Mononuclear cell (primary cell): ENCODE results near the gene ACTN1. TPM values are rescaled to one million over a fixed set of nuclear protein-coding genes. Genes with fewer than 3 reads are reported as not detected.
"Not testable (repeated sequence)": the region's sequence is repeated elsewhere in the genome, so short reads cannot be mapped to it uniquely, and the experiment has no call there.

Experiments
- H3K27me3 ChIP-seq: 2 replicates; pipeline ENCODE4 v1.6.0; 2011; ENCODE audit warnings: low read length, control low read depth; ENCODE audit not compliant: insufficient read depth
- H3K4me1 ChIP-seq: 2 replicates; pipeline ENCODE4 v1.5.1; 2011; ENCODE audit warnings: mild to moderate bottlenecking, low read length, control low read depth; ENCODE audit not compliant: insufficient read depth
- H3K4me3 ChIP-seq: 2 replicates; pipeline ENCODE4 v1.5.1; 2011; ENCODE audit warnings: mild to moderate bottlenecking, low read length, moderate library complexity
- H3K9me3 ChIP-seq: 2 replicates; pipeline ENCODE4 v1.5.1; 2011; ENCODE audit warnings: low read depth, mild to moderate bottlenecking, control low read depth, low read length
- total RNA-seq: library from RNA; depleted of rRNA; stranded (reverse); fragments of >200 nt; gene quantifications from one replicate; pipeline ENCODE4 v1.2.3, GENCODE V29; 2012

ACTN1 gene
- total RNA-seq, 1 donor = 80.8 TPM

- Histone ChIP-seq H3K4me1 (no peaks in the 10 kb centered on the region), H3K4me3 (no peak overlapping the region), H3K9me3 (no peaks in the 10 kb centered on the region), H3K27me3 (no peaks in the 10 kb centered on the region)
These were observed 121.5 kb downstream of the ACTN1 start for GRCh38 chr14:68857516-68858070.

DNA sequence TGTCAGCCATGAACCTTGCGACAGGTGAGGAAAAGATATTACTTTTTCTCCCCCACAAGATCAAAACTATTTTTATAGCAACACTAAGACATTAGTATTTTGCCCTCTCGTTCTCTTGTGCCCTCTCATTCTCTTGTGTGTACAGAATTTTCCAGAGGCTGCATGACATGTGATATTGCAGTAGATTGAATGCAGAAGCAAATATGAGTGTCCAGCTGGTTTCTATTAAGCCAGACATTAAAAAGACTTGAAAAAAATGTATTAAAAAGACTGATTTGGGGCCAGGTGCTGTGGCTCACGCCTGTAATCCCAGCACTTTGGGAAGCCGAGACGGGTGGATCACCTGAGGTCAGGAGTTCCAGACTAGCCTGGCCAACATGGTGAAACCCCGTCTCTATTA lies 122.5 kb downstream of the ACTN1 start:
- H3K4me1 ChIP-seq = no peaks in the 10 kb centered on the region
- H3K4me3 ChIP-seq = no peak overlapping the region
- H3K9me3 ChIP-seq = no peaks in the 10 kb centered on the region

GRCh38 chr14:68854421-68854820 lies 124.7 kb downstream of the ACTN1 start:
- no peaks in the 10 kb centered on the region for H3K4me1 ChIP-seq
- H3K27me3 ChIP-seq = no peaks in the 10 kb centered on the region
- no peak overlapping the region for H3K4me3 ChIP-seq
- no peaks in the 10 kb centered on the region for H3K9me3 ChIP-seq

More for the DNA sequence above, 122.5 kb downstream of the ACTN1 start:
- no peaks in the 10 kb centered on the region for H3K27me3 ChIP-seq

DNA sequence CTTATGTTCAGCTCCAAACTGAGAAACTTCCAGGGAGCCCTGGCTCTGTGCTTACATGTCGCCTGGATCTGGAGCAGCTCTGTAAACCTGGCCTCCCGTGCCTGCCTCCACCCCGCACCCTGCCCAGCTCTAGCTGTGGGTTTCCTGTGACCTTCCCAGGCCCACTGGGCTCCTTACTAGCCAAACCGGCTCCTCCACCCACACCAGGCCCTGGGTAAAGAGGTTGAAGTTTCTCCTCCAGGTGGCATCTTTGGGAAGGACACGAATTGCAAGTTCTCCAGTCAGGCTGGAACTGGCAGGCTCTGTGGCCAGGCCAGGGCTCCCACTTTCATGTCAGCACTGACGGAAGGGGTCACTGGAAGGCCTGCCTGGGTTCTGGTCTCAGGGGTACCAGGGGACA lies 125.4 kb downstream of the ACTN1 start:
- H3K27me3 ChIP-seq = no peaks in the 10 kb centered on the region
- H3K9me3 ChIP-seq = no peaks in the 10 kb centered on the region
- no peak overlapping the region for H3K4me3 ChIP-seq
- no peaks in the 10 kb centered on the region for H3K4me1 ChIP-seq

GRCh38 chr14:68852493-68852892 lies 126.6 kb downstream of the ACTN1 start:
- not testable (repeated sequence) for H3K4me1 ChIP-seq

GRCh38 chr14:68851078-68851477 lies 128.0 kb downstream of the ACTN1 start:
- Histone ChIP-seq H3K9me3 (no peaks in the 10 kb centered on the region), H3K4me1 (no peaks in the 10 kb centered on the region), H3K4me3 (no peak overlapping the region), H3K27me3 (no peaks in the 10 kb centered on the region)

More at GRCh38 chr14:68852493-68852892, 126.6 kb downstream of the ACTN1 start:
- H3K4me3 ChIP-seq, H3K27me3 ChIP-seq, H3K9me3 ChIP-seq: not testable (repeated sequence)

DNA sequence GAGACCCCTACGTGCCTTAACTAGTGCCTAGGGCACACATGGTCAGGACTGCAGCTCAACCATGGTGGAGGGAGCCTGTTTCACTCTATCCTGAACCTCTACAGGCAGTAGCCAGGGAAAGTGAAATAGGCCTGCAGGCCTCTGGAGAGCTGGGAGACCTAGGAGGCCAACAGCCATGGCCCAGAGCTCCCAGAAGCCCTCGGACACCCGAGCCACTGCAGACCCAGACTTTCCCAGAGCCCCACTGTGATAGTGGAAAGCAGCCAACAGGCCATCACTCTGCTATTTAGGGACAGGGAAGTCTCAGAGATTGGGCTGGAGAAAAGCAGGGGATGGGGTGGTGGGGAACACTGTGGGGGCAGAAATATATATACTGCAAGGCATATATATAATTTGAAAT lies 129.7 kb downstream of the ACTN1 start:
- no peaks in the 10 kb centered on the region for H3K4me1 ChIP-seq
- H3K9me3 ChIP-seq = no peaks in the 10 kb centered on the region
- H3K4me3 ChIP-seq = no peak overlapping the region
- no peaks in the 10 kb centered on the region for H3K27me3 ChIP-seq

GRCh38 chr14:68848253-68848652 lies 130.8 kb downstream of the ACTN1 start:
- Histone ChIP-seq H3K9me3 (no peaks in the 10 kb centered on the region), H3K4me3 (no peak overlapping the region), H3K4me1 (peaks cover 8% of the 10 kb centered on the region), H3K27me3 (no peaks in the 10 kb centered on the region)

DNA sequence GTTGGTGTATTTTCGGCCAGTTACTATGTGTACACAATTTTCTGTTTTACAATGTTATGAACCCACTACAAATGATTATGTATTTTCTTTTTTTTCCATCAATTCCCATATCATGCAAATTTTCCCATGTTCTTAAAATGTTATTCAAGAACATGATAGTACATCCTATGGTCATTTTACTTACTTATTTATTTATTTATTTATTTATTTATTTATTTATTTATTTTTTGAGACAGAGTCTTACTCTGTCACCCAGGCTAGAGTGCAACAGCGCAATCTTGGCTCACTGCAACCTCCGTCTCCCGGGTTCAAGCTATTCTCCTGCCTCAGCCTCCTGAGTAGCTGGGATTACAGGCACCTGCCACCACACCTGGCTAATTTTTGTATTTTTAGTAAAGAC lies 131.5 kb downstream of the ACTN1 start:
- not testable (repeated sequence) for H3K27me3 ChIP-seq, H3K4me3 ChIP-seq, H3K9me3 ChIP-seq, H3K4me1 ChIP-seq

- peaks cover 8% of the 10 kb centered on the region for H3K4me1 ChIP-seq
- H3K9me3 ChIP-seq = no peaks in the 10 kb centered on the region
- no peak overlapping the region for H3K4me3 ChIP-seq
- H3K27me3 ChIP-seq = no peaks in the 10 kb centered on the region
These were observed 132.6 kb downstream of the ACTN1 start for GRCh38 chr14:68846466-68846865.

GRCh38 chr14:68844210-68844545 lies 134.9 kb downstream of the ACTN1 start:
- H3K4me1 ChIP-seq = peaks cover 12% of the 10 kb centered on the region
- no peaks in the 10 kb centered on the region for H3K9me3 ChIP-seq
- no peaks in the 10 kb centered on the region for H3K27me3 ChIP-seq
- no peak overlapping the region for H3K4me3 ChIP-seq

GRCh38 chr14:68843471-68844209 lies 135.5 kb downstream of the ACTN1 start:
- Histone ChIP-seq H3K27me3 (no peaks in the 10 kb centered on the region), H3K4me1 (peaks cover 12% of the 10 kb centered on the region), H3K9me3 (no peaks in the 10 kb centered on the region), H3K4me3 (no peak overlapping the region)

DNA sequence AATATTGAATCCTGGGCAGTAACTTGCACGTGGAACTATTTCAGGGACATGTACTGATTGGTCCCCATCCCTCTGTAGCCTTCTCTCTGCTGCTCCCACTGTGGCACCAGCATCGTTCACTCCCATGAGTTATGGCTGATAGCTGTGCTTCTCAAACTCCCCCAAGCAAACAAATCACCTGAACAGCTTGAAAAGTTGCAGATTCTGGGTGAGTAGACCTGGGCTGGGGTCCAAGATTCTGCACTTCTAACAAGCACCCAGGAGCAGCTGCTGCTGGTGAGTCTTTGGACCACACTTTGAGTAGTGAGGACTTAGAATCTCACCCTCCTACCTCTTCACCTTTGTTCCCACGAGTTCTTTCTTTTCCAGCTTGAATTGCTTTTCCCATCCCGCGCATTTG lies 136.8 kb downstream of the ACTN1 start:
- Histone ChIP-seq H3K27me3 (no peaks in the 10 kb centered on the region), H3K4me1 (peaks cover 12% of the 10 kb centered on the region), H3K4me3 (no peak overlapping the region), H3K9me3 (no peaks in the 10 kb centered on the region)

- Histone ChIP-seq H3K9me3 (peaks cover 4% of the 10 kb centered on the region), H3K4me3 (no peak overlapping the region), H3K27me3 (no peaks in the 10 kb centered on the region), H3K4me1 (peaks cover 12% of the 10 kb centered on the region)
These were observed 137.9 kb downstream of the ACTN1 start for GRCh38 chr14:68841016-68841809.

- Histone ChIP-seq H3K9me3 (peaks cover 11% of the 10 kb centered on the region), H3K4me3 (no peak overlapping the region), H3K27me3 (no peaks in the 10 kb centered on the region), H3K4me1 (peaks cover 12% of the 10 kb centered on the region)
These were observed 138.6 kb downstream of the ACTN1 start for GRCh38 chr14:68840454-68840853.
